GM12878 (cell line): ENCODE data around the gene KIAA1586. TPM values are rescaled to one million over a fixed set of nuclear protein-coding genes. Genes with fewer than 3 reads are reported as not detected.

ENCODE experiments used
- ATAC-seq: fragments of 200-7000 bp; cut with Tn5 transposase; 3 replicates; pipeline ENCODE4 v1.9.1; 2020; ENCODE audit warnings: mild to moderate bottlenecking, moderate library complexity
- BruUV-seq: library from RNA; stranded (reverse); fragments of 400-500 nt; replicated peaks from 2 replicates; lab custom pipeline; 2021; lab: Mats Ljungman, UMichigan
- CTCF ChIA-PET: fragments of 300-600 bp; sonication (Branson Sonifier 250); formaldehyde crosslinking; extraction: SDS; loops from one replicate; lab custom pipeline; 2021; ENCODE audit warnings: inconsistent platforms; lab: Yijun Ruan, JAX
- POLR2A ChIA-PET: fragments of 350-600 bp; formaldehyde crosslinking; extraction: SDS; loops from one replicate; lab custom pipeline; 2021; ENCODE audit warnings: inconsistent platforms; lab: Charles Lee
- RAD21 ChIA-PET: fragments of 300-600 bp; sonication (Branson Sonifier 250); formaldehyde crosslinking; loops from one replicate; lab custom pipeline; 2023; ENCODE audit warnings: antibody characterized with exemption; ENCODE audit not compliant: unreplicated experiment; lab: Charles Lee
- SMC1A ChIA-PET: fragments of 300-600 bp; sonication (Branson Sonifier 250); formaldehyde crosslinking; loops from one replicate; lab custom pipeline; 2023; ENCODE audit not compliant: unreplicated experiment, uncharacterized antibody; lab: Charles Lee
- DNase-seq: peaks from one replicate; pipeline ENCODE4 v3.0.0-alpha.2; 2011; ENCODE audit warnings: low read depth, low spot score
- FAIRE-seq: peaks from 3 replicates; lab custom pipeline; 2011; peaks lifted over from hg19 to GRCh38; lab: Jason Lieb, UNC
- H2AFZ ChIP-seq: 2 replicates; pipeline ENCODE4 v1.6.0; 2011; ENCODE audit warnings: low read depth, low read length, control low read depth; ENCODE audit not compliant: control insufficient read depth
- H3K27ac ChIP-seq: 2 replicates; pipeline ENCODE4 v1.5.1; 2011; ENCODE audit warnings: control low read depth; ENCODE audit not compliant: control insufficient read depth, insufficient read depth
- H3K27me3 ChIP-seq, 2 experiments: replicated peaks in 1 of 2; 2 replicates each; pipeline versions ENCODE4 v1.6.0 to v1.6.1; 2011; ENCODE audit warnings: low read length in 1 of 2; ENCODE audit not compliant: control insufficient read depth in 2 of 2, insufficient read depth in 2 of 2
- H3K36me3 ChIP-seq, 2 experiments: 2 replicates each; pipeline ENCODE4 v1.5.1; 2011; ENCODE audit warnings: low read length in 1 of 2; ENCODE audit not compliant: control insufficient read depth in 2 of 2, insufficient read depth in 2 of 2
- H3K4me1 ChIP-seq: 2 replicates; pipeline ENCODE4 v1.6.1; 2011; ENCODE audit warnings: mild to moderate bottlenecking, low read length, moderate library complexity, mixed read lengths; ENCODE audit not compliant: control insufficient read depth, insufficient read depth
- H3K4me2 ChIP-seq: 2 replicates; pipeline ENCODE4 v1.6.0; 2011; ENCODE audit warnings: control low read depth; ENCODE audit not compliant: control insufficient read depth, insufficient read depth
- H3K4me3 ChIP-seq: fragments of 200-600 bp; sonication (generic); 2 replicates; pipeline ENCODE4 v1.5.1; 2016
- H3K79me2 ChIP-seq: 2 replicates; pipeline ENCODE4 v1.6.0; 2011; ENCODE audit warnings: low read length; ENCODE audit not compliant: control insufficient read depth, insufficient read depth
- H3K9ac ChIP-seq: 2 replicates; pipeline ENCODE4 v1.8.0; 2011; ENCODE audit warnings: low read length, control low read depth, mixed read lengths; ENCODE audit not compliant: control insufficient read depth, insufficient read depth
- H3K9me3 ChIP-seq: replicated peaks from 3 replicates; pipeline ENCODE4 v1.5.1; 2011; ENCODE audit warnings: mild to moderate bottlenecking, low read length; ENCODE audit not compliant: control insufficient read depth, insufficient read depth
- H4K20me1 ChIP-seq: 2 replicates; pipeline ENCODE4 v1.6.0; 2011; ENCODE audit not compliant: control insufficient read depth, insufficient read depth
- BACH1 ChIP-seq: fragments of 450-650 bp; IDR thresholded peaks from 2 replicates; pipeline ENCODE4 v1.6.1; 2017; ENCODE audit warnings: mild to moderate bottlenecking, borderline replicate concordance
- CHD2 ChIP-seq: IDR thresholded peaks from 2 replicates; pipeline ENCODE4 v1.6.1; 2011; ENCODE audit warnings: low read depth, low read length, improper control_type of control experiment, borderline replicate concordance
- NR2F1 ChIP-seq: fragments of 450-650 bp; conservative IDR thresholded peaks from 2 replicates; pipeline ENCODE4 v1.6.1; 2017; ENCODE audit warnings: mild to moderate bottlenecking
- ZNF622 ChIP-seq: fragments of 450-650 bp; IDR thresholded peaks from 2 replicates; pipeline ENCODE4 v1.6.1; 2017; ENCODE audit warnings: mild to moderate bottlenecking, inconsistent platforms
- WGBS: methylation state at CpG from one replicate; pipeline ENCODE4 v1.1.6; 2016; ENCODE audit warnings: low lambda C conversion rate; ENCODE audit not compliant: insufficient replicate concordance, insufficient coverage; ENCODE audit errors: missing lambda C conversion rate; 5-methylcytosine and 5-hydroxymethylcytosine counted together
- in situ Hi-C: fragments of 300-500 bp; cut with MboI; formaldehyde crosslinking; loops from 9 replicates; pipeline ENCODE4 v1.14.3; 2018; ENCODE audit warnings: mixed read lengths
- intact Hi-C: fragments of 100-400 bp; cut with micrococcal nuclease; formaldehyde crosslinking; loops from one replicate; pipeline ENCODE4 v1.14.2; 2022; ENCODE audit not compliant: unreplicated experiment
- polyA plus RNA-seq, 11 experiments: library from polyadenylated mRNA; depleted of rRNA in 4 of 11; unstranded in 6 of 11; stranded (reverse) in 5 of 11; fragments of >200 nt; fragmentation: Nextera tagmentation in 4 of 11; fragmentation: Illumina TruSeq in 1 of 11; extraction: Ambion mirVana in 4 of 11; extraction: Trizol in 1 of 11; gene quantifications; 1 replicate in 1 of 11; 2 replicates in 10 of 11; pipeline versions ENCODE4 v1.2.1 to v1.2.3, GENCODE V29; 2011 to 2016; ENCODE audit warnings: inconsistent platforms in 2 of 11, missing spikeins in 2 of 11, low read depth in 1 of 11
- total RNA-seq, 4 experiments: library from RNA; depleted of rRNA in 3 of 4; stranded (reverse); fragments of >200 nt in 3 of 4; fragmentation: Illumina TruSeq in 1 of 4; extraction: Trizol in 1 of 4; gene quantifications; 2 replicates each; pipeline versions ENCODE4 v1.2.1 to v1.2.3, GENCODE V29; 2013 to 2021

KIAA1586 gene
- total and polyA plus RNA-seq, 10 of the 15 experiments (the other 5 are each of a cell fraction or from before 2014, with no cell fraction given), result 13.1 to 33.1 (median 21.2) TPM

DNA sequence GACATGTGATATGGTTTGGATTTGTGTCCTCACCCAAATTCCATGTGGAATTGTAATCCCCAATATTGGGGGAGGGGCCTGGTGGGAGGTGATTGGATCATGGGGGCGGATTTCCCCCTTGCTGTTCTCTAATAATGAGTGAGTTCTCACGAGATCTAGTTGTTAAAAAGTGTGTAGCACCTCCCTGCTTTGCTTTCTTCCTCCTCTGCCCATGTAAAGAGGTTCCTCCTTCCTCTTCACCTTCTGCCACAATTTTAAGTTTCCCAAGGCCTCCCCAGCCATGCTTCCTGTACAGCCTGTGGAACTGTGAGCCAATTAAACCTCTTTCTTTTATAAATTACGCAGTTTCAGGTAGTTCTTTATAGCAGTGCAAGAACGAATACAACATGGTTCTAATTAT lies 41.4 kb downstream of the KIAA1586 start:
- no peak overlapping the region for H3K9ac ChIP-seq
- CTCF ChIA-PET, result no interaction called here
- RAD21 ChIA-PET, result no interaction called here
- POLR2A ChIA-PET, result no interaction called here
- no peak for ATAC-seq
- H3K4me2 ChIP-seq, result no peak overlapping the region
- H4K20me1 ChIP-seq, result no peaks in the 10 kb centered on the region
- DNase-seq, result no peak
- H3K79me2 ChIP-seq, result peaks cover 19% of the 10 kb centered on the region
- in situ Hi-C loops, result no loop called here
- TF ChIP-seq ZNF622 (no peak), CHD2 (peak; percentile 17; the same call in 1 of the 2 replicates)
- H3K4me1 ChIP-seq, result peaks cover 5% of the 10 kb centered on the region
- H3K36me3 ChIP-seq, result no peaks in the 10 kb centered on the region
- no peak overlapping the region for H3K4me3 ChIP-seq
- no peak overlapping the region for H3K27ac ChIP-seq
- 50% methylated on average over 4 of the region's 4 CpGs for WGBS
- intact Hi-C loops, result no loop called here
- no peaks in the 10 kb centered on the region for H3K27me3 ChIP-seq
- SMC1A ChIA-PET, result interaction anchor here (1.2 kb wide), 1 partner anchor 183 kb away, joined by 3 read pairs; no protein-coding TSS in a partner anchor
- no peaks in the 10 kb centered on the region for H3K9me3 ChIP-seq
- BruUV-seq, result no TSS peak
- no peak for FAIRE-seq
- H2AFZ ChIP-seq, result no peak overlapping the region

DNA sequence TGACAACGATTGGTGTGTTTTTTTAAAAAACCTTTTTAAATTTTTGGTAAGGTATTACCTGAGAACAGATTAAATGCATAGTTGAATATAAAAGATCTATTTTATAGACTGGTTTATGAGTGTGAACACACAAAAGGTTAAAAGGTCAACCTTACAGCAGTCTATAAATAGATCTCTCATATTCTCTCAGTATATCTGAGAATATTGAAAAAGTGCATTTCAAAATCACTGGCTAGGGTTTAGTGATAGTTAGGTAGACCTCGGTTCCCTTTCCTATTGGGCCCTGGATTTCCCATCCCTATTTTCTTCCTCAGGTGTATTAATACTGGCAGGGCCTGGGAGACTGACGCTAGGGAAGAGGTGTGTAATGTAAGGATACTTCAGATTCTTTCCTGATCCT lies 42.8 kb downstream of the KIAA1586 start:
- Histone ChIP-seq H3K36me3 (no peaks in the 10 kb centered on the region; a peak in 1 of 4 replicates), H3K4me2 (peak overlapping the region; percentile 90), H3K79me2 (peaks cover 32% of the 10 kb centered on the region), H3K4me1 (peaks cover 8% of the 10 kb centered on the region), H3K9me3 (no peaks in the 10 kb centered on the region), H3K27me3 (no peaks in the 10 kb centered on the region), H4K20me1 (no peaks in the 10 kb centered on the region), H3K4me3 (peak overlapping the region; percentile 66), H3K9ac (peak overlapping the region; percentile 58; the same call in 1 of the 2 replicates), H3K27ac (peak overlapping the region; percentile 71), H2AFZ (peak overlapping the region; percentile 89)
- CTCF ChIA-PET, result interaction anchor here (0.9 to 1.2 kb wide), 2 partner anchors 134 to 185 kb away, joined by 3 to 9 read pairs; partner anchors contain the start of gene BEND6
- FAIRE-seq (no peak), DNase-seq (no peak), ATAC-seq (no peak)
- in situ Hi-C loops (no loop called here), intact Hi-C loops (no loop called here)
- POLR2A ChIA-PET, result interaction anchor here (0.6 to 0.8 kb wide), 2 partner anchors 55 to 80 kb away, joined by 3 read pairs; no protein-coding TSS in a partner anchor
- TF ChIP-seq BACH1 (no peak), NR2F1 (peak; percentile 69)
- 48% methylated on average over 3 of the region's 3 CpGs for WGBS
- RAD21 ChIA-PET, result interaction anchor here (0.7 to 1.0 kb wide), 3 partner anchors 35 to 228 kb away, joined by 3 to 4 read pairs (median 3); partner anchors contain the start of genes BAG2 and PRIM2
- BruUV-seq, result no TSS peak
- SMC1A ChIA-PET, result interaction anchor here (1.2 kb wide), 3 partner anchors 11 to 185 kb away, joined by 3 to 4 read pairs (median 3); no protein-coding TSS in a partner anchor
